ENCODE results near the gene SLC39A11.

GRCh38 chr17:72726936-72727335 is 365.6 kb downstream of the SLC39A11 start:
- no peak for TF ChIP-seq TAF1 (IDR thresholded peaks at IDR 0.05; ENCODE audit: low read depth, low read length)
- TF ChIP-seq POLR2AphosphoS5 (IDR thresholded peaks at IDR 0.05; ENCODE audit: low read depth, low read length), result no peak
- TF ChIP-seq POLR2A (IDR thresholded peaks at IDR 0.05; ENCODE audit: low read depth, low read length), result no peak; the same call in 1 of the 2 replicates
- TF ChIP-seq PAX5 (IDR thresholded peaks at IDR 0.05; ENCODE audit: insufficient read depth, low read length, severe bottlenecking), result no peak

All from GM12891 (cell line).